Right lobe of liver (tissue), 4 donors: ENCODE measurements around the gene ZNF644.

Source experiments
- CTCF ChIP-seq, 4 donors: fragments of 200-600 bp in 3 of 4; fragments of 450-650 bp in 1 of 4; IDR thresholded peaks; one replicate each; pipeline versions ENCODE4 v1.5.1 to v1.8.0; 2016 to 2022; ENCODE audit warnings: antibody characterized with exemption in 4 of 4, mild to moderate bottlenecking in 2 of 4
- POLR2A ChIP-seq: fragments of 450-650 bp; IDR thresholded peaks from one replicate; pipeline ENCODE4 v1.6.1; 2017; ENCODE audit warnings: antibody characterized with exemption, mild to moderate bottlenecking
- donor health status: DM: no; HTN: no; CAD: no.
- donor health status: DM: no; HTN: no; CAD: no.
- donor health status: DM: no; HTN: yes; CAD: no.

GRCh38 chr1:91053630-91054029 is 31.8 kb upstream of the ZNF644 start:
- TF ChIP-seq CTCF (IDR thresholded peaks at IDR 0.05) (no peak), POLR2A (no peak)
